GM19328 (cell line): ENCODE measurements around the gene SERTAD2.

Experiments used
- ATAC-seq: cut with Tn5 transposase; IDR thresholded peaks from one replicate; pipeline ENCODE4 v1.9.1; 2021; ENCODE audit warnings: mild to moderate bottlenecking, moderate library complexity; ENCODE audit not compliant: unreplicated experiment

Gene SERTAD2

GRCh38 chr2:64650296-64650695, 3.4 kb downstream of the SERTAD2 start:
- no peak for ATAC-seq

GRCh38 chr2:64649626-64650025, 4.1 kb downstream of the SERTAD2 start:
- ATAC-seq = no peak

- no peak for ATAC-seq
These were observed 4.7 kb downstream of the SERTAD2 start for GRCh38 chr2:64649013-64649484.

- no peak for ATAC-seq
These were observed 7.5 kb downstream of the SERTAD2 start for GRCh38 chr2:64646007-64646880.

- ATAC-seq = peak; percentile 39
These were observed 9.0 kb downstream of the SERTAD2 start for GRCh38 chr2:64644458-64645382.

GRCh38 chr2:64643838-64644457, 9.8 kb downstream of the SERTAD2 start:
- ATAC-seq = no peak

- no peak for ATAC-seq
These were observed 12.1 kb downstream of the SERTAD2 start for GRCh38 chr2:64641599-64641998.

- ATAC-seq = no peak
These were observed 13.3 kb downstream of the SERTAD2 start for GRCh38 chr2:64640153-64641044.

- no peak for ATAC-seq
These were observed 14.0 kb downstream of the SERTAD2 start for GRCh38 chr2:64639691-64640090.

- no peak for ATAC-seq
These were observed 15.1 kb downstream of the SERTAD2 start for GRCh38 chr2:64638502-64639120.

- ATAC-seq = no peak
These were observed 15.8 kb downstream of the SERTAD2 start for GRCh38 chr2:64637931-64638330.

GRCh38 chr2:64637000-64637635, 16.6 kb downstream of the SERTAD2 start:
- ATAC-seq = peak; percentile 47

- peak; percentile 36 for ATAC-seq
These were observed 17.5 kb downstream of the SERTAD2 start for GRCh38 chr2:64635976-64636911.

- no peak for ATAC-seq
These were observed 19.1 kb downstream of the SERTAD2 start for GRCh38 chr2:64634345-64635267.

GRCh38 chr2:64632835-64633819, 20.6 kb downstream of the SERTAD2 start:
- ATAC-seq = no peak

GRCh38 chr2:64631771-64632170, 21.9 kb downstream of the SERTAD2 start:
- no peak for ATAC-seq
